ENCODE measurements around the gene ANXA7.

The ANXA7 gene

DNA sequence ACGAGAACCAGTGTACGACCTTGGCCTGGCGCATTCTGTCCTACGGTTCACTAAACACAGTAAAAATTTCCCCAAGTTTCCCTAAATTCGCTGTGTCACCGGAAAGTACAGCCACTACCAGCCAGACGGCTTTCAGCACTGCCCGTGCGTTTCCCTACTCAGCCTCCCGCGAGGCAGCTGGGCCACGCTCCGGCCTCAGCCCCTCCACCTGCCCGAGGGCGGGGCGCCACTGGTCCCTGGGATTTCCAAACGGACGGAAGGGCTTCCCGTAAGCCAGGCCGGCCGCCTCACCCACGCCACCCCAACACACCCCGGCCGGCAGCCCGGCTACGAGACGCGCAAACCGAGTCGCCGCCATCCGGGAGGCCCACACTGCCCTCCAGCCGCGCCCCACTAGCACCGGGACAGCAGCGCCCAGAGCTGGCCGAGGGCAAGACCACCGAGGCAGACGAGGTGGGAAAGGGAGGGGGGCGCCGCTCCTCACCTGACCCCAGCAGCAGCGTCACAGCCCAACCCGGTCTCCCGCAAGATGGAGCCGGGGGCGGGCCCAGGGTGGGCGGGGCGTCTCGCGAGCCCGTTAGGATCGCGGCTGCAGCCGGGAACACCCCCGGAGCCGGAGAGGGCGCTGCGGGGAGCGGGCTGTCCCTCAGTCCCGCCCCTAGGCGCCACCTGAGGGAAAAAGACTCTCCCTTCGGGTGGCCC, at the start of gene ANXA7:
ANXA7 (minus strand) TSS at position 531 of the 702 bp plus-strand sequence. CDS start 13,202 bp downstream, outside the sequence.
- in situ Hi-C loops (cut with HindIII; ENCODE audit: low pct_ligation_motif_present, low pct_unique_long_range_greater_than_20kb, low sequenced_read_pairs), result no loop called here
- peak; percentile 92 for DNase-seq

DNA sequence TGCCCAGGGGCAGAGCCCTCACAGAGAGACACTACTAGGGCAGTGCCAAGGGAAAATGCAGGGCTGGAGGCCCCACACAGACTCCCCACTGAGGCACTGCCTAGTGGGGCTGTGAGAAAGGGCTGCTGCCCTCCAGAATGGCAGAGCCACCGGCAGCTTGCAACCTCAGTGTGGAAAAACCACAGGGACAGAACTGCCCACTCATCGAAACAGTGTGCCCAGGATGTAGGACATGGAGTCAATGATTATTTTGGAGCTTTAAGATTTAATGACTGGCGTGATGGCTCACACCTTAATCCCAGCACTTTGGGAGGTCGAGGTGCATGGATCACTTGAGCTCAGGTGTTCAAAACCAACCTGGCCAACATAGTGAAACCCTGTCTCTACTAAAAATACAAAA, 47.0 kb upstream of the ANXA7 start:
- in situ Hi-C loops (cut with HindIII; ENCODE audit: low pct_ligation_motif_present, low pct_unique_long_range_greater_than_20kb, low sequenced_read_pairs), result no loop called here
- no peak for DNase-seq

DNA sequence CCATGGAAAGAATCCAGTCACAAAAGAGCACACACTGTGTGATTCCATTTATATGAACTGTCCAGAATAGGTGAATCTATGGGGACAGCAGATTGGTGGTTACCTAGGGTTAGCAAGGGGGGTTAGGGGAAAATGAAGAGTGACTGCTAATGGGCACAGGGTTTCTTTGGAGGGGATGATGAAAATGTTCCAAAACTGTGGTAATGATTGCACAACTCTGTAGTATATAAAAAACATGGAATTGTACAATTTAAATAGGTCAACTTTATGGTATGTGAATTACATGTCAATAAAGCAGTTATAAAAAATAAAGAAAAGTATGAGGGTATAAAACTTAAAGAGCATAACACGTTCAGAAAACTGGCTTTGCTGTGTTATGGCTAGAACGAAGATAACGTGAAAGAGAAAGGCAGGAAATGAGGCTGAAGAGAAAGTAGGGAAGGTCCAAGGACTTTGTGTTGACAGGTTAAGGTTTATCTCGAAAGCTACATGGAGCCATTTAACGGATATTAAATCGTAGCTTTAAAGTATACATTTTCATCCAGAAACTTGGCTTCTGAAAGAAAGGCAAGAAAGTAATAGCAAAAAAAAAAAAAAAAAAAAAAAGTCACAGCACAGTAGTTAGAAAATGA, 45.9 kb upstream of the ANXA7 start:
- in situ Hi-C loops (cut with HindIII; ENCODE audit: low pct_ligation_motif_present, low pct_unique_long_range_greater_than_20kb, low sequenced_read_pairs), result no loop called here
- DNase-seq, result no peak

DNA sequence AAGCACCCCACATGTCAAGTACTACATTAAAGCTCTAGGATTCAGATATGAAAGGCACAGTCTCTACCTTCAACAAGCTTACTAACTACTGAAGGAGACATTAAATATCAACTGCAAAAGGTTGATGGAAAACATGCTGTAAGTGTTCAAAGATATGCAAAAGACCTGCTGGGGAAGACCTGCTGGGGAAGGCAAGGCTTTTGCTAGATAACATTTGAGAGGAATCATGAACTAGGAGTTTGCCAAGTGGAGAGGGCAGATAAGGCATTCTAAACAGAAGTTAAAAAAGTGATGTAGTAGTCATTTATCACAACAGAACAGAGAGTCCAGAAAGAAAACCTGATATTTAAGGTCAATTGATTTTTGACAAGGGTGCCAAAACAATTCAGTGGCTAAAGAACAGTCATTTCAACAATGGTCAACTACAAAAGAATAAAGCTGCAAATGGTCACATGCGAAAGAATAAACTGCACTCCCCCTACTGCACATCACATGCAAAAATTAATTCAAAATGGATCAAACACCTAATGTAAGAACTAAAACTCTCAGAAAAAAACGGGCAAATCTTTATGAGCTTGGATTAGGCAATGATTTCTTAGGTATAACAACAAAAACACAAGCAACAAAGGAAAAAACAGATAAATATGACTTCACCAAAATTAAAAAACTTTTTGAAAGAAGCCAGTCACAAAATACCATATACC, 42.5 kb upstream of the ANXA7 start:
- in situ Hi-C loops (cut with HindIII; ENCODE audit: low pct_ligation_motif_present, low pct_unique_long_range_greater_than_20kb, low sequenced_read_pairs), result no loop called here
- no peak for DNase-seq

DNA sequence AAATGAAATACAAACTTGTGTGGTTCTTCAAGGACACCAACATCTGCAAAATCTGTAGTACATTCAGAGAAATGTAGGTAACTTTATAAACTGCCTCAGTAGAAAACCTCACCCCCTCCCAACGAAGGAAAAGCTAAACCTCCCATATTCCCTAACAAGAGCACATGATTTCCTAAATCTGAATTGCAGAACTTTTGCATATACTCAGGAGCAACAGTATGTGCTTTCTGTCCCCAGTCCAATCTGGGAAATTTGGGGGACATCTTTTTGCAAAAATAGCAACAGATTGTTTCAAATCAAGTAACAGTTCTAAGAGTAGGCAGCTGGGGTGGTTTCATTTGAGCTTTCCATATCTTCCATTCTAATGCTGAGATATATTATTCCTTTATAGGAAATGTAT, 35.3 kb upstream of the ANXA7 start:
- in situ Hi-C loops (cut with HindIII; ENCODE audit: low pct_ligation_motif_present, low pct_unique_long_range_greater_than_20kb, low sequenced_read_pairs), result no loop called here
- no peak for DNase-seq

DNA sequence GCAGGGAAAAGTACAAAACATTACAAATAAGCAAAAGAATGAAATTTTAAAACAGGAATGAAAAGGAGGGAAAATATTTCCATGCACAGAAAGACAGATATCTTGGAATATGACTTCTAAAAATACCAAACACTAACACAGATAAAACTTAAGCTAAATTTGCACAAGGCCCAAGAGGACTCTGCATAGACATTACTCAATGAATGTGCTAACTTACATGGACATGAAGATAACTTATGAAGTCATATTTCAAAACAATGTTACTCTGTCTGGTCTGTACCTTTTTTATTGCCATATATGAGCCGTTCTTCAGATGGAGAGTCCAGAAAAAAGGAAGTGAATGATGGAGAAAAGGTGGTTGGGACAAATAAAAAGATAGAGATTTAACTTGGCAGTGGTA, 34.5 kb upstream of the ANXA7 start:
- in situ Hi-C loops (cut with HindIII; ENCODE audit: low pct_ligation_motif_present, low pct_unique_long_range_greater_than_20kb, low sequenced_read_pairs), result no loop called here
- no peak for DNase-seq

DNA sequence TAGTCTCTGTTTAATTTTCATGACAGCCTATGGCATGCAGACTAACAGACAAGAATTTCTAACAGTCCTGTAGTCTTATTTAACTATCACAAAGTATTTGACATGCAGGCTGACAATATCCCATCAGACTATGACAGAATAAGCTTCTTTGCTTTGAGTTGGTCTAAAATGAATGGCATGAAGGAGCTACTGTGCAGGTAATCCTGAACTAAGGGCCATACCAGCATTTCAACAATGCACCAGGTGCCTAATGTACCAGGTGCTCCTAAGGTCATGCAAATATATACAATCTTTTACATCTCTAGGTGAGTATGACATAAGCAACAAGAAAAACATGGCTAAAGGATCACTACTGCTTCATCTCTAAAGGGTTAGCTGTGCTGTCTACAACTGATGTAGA, 33.1 kb upstream of the ANXA7 start:
- DNase-seq, result no peak
- in situ Hi-C loops (cut with HindIII; ENCODE audit: low pct_ligation_motif_present, low pct_unique_long_range_greater_than_20kb, low sequenced_read_pairs), result no loop called here

DNA sequence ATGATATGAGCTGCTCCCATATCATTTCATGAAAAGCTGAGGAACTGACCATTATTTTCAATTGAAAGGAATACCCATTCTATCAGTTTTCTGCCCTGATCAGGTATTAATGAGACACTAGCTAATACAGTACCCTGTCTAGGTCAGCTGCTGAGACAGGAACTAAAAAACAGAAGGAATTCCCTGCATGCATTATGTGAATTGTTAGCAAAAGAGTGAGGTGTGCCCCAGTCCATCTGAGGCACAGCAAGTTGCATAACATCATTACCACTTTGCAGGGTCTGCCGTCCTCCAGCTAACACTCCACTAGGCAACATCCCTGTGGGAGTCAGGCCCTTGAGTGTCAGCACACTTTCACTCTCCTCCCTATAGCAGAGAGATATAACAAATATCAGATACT, 30.6 kb upstream of the ANXA7 start:
- no peak for DNase-seq
- in situ Hi-C loops (cut with HindIII; ENCODE audit: low pct_ligation_motif_present, low pct_unique_long_range_greater_than_20kb, low sequenced_read_pairs), result no loop called here

DNA sequence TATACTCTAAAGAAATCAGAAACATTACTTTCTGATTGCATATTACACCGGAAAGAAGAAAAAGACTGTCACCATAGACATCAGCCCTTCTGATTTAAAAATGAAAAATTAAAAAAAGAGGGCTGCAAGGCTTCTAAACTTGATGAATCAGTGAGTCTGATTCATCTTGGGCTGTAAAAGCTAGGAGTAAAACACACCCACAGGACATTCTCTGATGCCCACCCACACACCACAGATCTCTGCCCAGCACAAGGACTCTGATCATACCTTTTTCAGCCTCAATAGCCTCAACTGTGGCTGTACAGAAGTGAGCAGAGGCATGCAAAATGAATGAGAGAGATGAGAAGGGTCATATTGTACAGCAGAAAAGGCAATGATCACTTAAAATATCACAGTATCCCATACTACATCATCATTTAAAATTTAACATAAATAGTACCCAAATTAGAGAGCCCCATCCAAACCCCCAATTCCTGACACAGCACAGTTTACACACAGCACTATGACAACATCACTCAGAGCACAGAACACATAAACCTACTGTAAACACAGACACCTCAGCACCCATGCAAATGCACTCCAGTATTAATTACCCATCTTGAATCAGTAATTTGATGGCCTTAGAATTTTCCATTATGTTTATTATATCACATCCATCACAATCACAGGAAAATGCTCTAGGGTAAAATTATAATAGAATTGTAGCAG, 25.9 kb upstream of the ANXA7 start:
- peak; percentile 36 for DNase-seq
- in situ Hi-C loops (cut with HindIII; ENCODE audit: low pct_ligation_motif_present, low pct_unique_long_range_greater_than_20kb, low sequenced_read_pairs), result no loop called here

DNA sequence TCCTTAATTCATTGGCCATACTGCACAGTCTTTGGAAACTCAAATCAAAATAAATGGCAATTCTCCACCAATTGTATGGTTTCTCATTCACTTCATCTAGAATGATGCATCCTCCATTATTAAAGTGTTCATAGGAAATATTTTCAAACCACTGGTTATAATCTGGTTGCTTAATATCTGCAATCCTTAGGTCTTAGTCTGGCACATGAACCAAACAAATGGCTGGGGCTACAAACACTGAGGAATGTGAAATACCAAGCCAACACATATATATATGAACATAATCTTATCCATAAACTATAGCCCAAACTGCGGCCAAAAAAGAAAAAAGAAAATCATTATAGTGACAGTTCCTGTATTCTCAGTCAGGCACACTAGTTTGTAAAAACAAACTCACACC, 25.2 kb upstream of the ANXA7 start:
- in situ Hi-C loops (cut with HindIII; ENCODE audit: low pct_ligation_motif_present, low pct_unique_long_range_greater_than_20kb, low sequenced_read_pairs), result no loop called here
- no peak for DNase-seq

DNA sequence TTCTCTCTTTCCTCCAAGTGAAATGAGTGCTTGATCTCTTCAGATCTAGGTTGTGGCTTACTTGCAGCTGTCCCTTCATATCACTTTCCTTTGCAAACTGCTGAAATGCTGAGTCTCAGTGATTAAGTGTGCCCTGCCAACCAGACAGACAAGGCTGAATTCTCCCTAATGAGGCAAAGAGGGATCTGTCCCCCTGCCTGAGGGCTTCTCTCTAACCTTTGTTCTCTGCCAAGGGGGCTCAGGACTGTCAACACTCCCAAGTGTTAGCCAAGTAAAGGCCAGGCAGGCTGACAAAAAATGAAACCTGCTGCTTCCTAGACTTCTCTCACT, 19.6 kb upstream of the ANXA7 start, which contains the start of gene MSS51:
MSS51 (minus strand) TSS at position 24 of the 330 bp plus-strand sequence. CDS start 5,277 bp downstream, outside the sequence.
- no peak for DNase-seq
- in situ Hi-C loops (cut with HindIII; ENCODE audit: low pct_ligation_motif_present, low pct_unique_long_range_greater_than_20kb, low sequenced_read_pairs), result no loop called here

DNA sequence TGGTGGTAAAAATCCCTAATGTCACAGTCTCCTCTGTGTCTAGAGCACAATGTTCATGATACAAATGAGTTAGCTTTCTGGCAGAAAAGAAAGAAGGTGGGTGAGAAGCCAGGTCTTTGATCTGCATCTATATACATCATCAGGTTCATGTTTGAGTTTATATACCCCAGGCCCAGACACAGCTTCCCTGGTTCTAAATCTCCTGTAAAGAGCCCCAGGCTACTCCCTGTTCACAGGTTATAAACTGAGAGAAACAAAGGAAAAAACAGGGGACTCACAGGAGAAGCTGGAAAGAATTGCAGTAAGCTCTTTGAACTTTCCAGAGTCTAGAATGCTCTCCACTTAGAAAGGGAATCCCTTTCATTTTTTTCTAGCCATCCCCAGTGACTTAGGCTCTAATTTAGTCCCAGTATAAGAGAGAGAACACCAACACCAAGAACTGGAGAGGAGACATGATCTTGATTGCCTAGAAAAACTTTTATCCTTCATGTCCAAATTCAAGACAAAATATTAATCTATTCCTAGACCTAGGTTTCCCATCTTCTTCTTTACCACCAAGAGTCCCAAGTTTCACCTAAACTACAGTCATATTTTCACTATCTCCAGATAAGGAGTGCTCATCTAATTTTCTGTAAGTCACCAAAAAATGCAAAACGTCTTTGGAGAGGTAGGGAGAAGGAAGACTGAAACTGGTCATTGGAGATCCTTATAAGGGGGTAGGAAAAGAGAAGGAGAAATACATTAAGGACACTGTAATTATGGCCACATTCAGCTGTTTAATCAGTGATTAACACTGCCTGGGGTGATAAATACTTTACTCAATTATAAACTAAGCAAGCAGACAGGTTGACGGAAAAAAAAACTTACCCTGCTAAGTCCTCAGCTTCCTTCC, 19.0 kb upstream of the ANXA7 start:
- in situ Hi-C loops (cut with HindIII; ENCODE audit: low pct_ligation_motif_present, low pct_unique_long_range_greater_than_20kb, low sequenced_read_pairs), result no loop called here
- no peak for DNase-seq

DNA sequence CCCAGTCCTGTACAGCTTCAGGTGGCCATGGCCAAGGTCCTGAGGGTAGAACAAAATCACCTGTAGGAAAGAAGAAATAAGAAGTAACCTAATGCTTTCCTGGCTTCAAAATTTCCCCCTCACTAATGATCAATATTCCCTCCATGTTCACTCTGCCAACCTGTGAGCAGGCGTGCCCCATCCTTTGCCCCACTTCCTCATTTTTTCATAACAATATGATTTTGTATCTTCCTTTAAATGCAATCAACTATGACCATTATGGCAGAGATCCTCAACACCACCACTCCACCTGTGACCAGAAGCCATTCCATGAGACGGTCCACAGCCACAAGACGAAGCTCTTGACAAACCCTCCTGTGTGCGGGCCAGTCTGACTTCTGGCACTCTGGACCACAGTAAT, 12.5 kb upstream of the ANXA7 start:
- in situ Hi-C loops (cut with HindIII; ENCODE audit: low pct_ligation_motif_present, low pct_unique_long_range_greater_than_20kb, low sequenced_read_pairs), result no loop called here

DNA sequence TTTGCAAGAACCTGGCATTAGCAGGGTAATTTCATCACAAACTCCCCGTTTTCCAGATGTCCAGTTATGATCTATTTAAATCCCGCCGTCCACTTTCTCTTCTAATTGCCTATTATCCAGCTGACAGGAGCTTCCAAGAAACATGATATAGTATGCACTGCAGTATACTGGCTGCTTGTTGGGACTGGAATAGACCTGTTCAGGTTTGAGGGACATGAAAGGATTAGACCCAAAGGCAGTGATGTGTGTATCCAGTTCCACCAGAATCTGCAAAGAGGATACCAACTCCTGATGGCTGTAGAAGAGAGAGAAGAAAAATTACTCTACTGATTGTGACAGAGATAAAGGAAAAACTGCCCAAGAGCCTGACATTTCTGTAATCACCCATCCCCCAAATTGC, 10.6 kb upstream of the ANXA7 start:
- in situ Hi-C loops (cut with HindIII; ENCODE audit: low pct_ligation_motif_present, low pct_unique_long_range_greater_than_20kb, low sequenced_read_pairs), result no loop called here
- DNase-seq, result no peak

More for the DNA sequence above, 12.5 kb upstream of the ANXA7 start:
- DNase-seq, result no peak

DNA sequence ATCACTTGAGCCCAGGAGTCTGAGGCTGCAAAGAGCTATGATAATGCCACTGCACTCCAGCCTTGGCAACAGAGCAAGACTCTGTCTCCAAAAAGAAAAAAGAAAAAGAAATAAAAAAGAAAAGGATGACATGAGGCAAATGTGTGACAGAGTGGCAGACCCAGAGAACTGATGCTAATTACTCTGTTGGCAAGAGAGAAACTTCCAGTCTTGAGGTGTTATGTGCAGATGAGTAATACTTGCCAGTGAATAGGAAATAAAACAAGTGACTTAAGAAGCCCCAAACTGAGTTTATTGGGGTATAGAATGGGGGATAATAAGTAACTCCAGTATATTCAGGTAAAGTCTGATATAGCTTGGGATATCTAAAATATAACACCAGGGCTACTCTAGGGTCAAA, 9.5 kb upstream of the ANXA7 start:
- DNase-seq, result no peak
- in situ Hi-C loops (cut with HindIII; ENCODE audit: low pct_ligation_motif_present, low pct_unique_long_range_greater_than_20kb, low sequenced_read_pairs), result no loop called here

DNA sequence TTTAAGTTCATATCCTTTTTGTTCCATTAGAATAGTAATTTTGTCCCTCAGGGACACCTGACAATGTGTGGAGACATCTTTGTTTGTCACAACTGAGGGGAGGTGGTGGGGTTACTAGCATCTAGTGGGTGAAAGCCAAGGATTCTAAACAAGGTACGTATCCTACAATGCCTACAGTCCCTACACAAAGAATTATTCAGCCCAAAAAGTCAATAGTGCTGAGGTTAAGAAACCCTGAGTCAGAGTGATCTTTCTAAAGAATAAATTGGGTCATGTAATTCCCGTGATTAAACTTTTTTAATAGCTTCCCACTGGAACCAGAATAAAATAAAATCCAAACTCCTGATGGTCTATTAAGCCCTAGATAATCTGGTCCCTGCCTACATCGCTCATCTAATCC, 2.7 kb upstream of the ANXA7 start:
- in situ Hi-C loops (cut with HindIII; ENCODE audit: low pct_ligation_motif_present, low pct_unique_long_range_greater_than_20kb, low sequenced_read_pairs), result no loop called here
- no peak for DNase-seq

DNA sequence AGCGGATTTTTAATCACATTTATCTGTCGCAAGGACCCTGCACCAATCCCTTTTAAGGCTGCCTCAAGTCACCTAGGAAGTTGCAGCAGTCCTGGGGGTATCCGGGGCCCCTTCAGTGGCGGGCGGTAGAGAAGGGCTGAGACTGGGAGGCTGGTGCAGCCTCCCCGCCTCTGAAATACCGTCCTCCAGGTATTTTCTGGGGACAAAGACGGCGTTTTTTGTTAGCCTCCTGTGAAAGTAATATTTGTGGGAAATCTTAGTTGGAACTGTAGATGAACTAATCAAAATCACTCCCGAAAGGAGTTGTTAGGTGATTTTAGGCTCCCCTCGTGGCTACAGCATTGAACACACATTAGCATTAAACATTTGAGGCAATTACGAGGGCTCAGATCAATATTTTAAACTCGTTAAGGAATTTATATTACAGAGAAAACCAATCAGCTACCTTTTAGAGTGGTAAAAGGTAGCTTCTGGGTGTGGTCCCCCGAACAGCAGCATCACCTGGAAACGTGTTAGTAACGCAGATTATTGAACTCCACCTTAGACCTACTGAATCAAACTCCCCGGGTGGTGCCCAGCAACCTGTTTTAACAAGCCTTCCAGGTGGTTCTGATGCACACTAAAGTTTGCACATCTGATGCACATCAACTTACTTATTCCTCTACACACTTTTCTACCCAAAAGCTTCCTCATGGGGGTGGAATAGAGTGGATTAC, 530 bp upstream of the ANXA7 start:
- in situ Hi-C loops (cut with HindIII; ENCODE audit: low pct_ligation_motif_present, low pct_unique_long_range_greater_than_20kb, low sequenced_read_pairs), result no loop called here
- DNase-seq, result no peak

DNA sequence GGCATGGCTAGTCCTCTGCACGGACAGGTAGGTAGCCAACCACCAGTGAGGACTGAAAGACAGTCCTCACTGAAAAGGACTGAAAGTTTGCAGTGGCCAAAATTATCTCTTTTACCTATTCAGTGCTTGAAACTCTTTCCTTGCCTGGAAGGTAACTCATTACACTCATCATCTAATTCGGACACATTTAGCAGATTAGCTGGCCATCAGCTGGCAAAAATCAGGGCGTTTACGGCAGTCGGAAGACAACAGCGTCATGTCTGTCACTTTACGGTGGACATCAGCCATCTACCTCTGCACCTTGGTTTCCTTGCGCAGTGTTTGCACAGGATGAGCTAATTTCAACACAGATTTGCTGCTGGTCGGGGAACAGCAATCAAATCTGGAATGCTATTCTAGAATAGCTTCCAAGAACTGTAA, 740 bp downstream of the ANXA7 start:
- in situ Hi-C loops (cut with HindIII; ENCODE audit: low pct_ligation_motif_present, low pct_unique_long_range_greater_than_20kb, low sequenced_read_pairs), result no loop called here
- DNase-seq, result peak; percentile 52

Measured in ACHN (cell line).